Small intestine (tissue), 7 donors: ENCODE data around the gene POU1F1. TPM values are rescaled to one million over a fixed set of nuclear protein-coding genes. Genes with fewer than 3 reads are reported as not detected.
"Not testable (repeated sequence)": the region's sequence is repeated elsewhere in the genome, so short reads cannot be mapped to it uniquely, and the experiment has no call there.

Source experiments
- DNase-seq, 2 donors: peaks; one replicate each; pipeline versions ENCODE4 v3.0.0 to v3.0.0-alpha.2; 2013
- FAIRE-seq: peaks from 2 replicates; lab custom pipeline; 2012; peaks lifted over from hg19 to GRCh38; lab: Jason Lieb, UNC
- H3K27ac ChIP-seq, 3 donors: one replicate each; pipeline ENCODE4 v1.5.1; 2013; ENCODE audit warnings: low read length in 2 of 3, mild to moderate bottlenecking in 2 of 3, control low read depth in 1 of 3, inconsistent platforms in 1 of 3, low read depth in 1 of 3, moderate library complexity in 1 of 3
- H3K27me3 ChIP-seq, 3 donors: one replicate each; pipeline ENCODE4 v1.6.1; 2013; ENCODE audit warnings: low read length in 3 of 3, inconsistent platforms in 1 of 3; ENCODE audit not compliant: control insufficient read depth in 3 of 3, insufficient read depth in 3 of 3
- H3K36me3 ChIP-seq, 3 donors: one replicate each; pipeline ENCODE4 v1.6.1; 2013; ENCODE audit warnings: low read length in 3 of 3, inconsistent platforms in 1 of 3, low read depth in 1 of 3, mild to moderate bottlenecking in 1 of 3, moderate library complexity in 1 of 3; ENCODE audit not compliant: control insufficient read depth in 3 of 3, insufficient read depth in 2 of 3
- H3K4me1 ChIP-seq, 3 donors: one replicate each; pipeline ENCODE4 v1.6.1; 2013; ENCODE audit warnings: low read length in 2 of 3, inconsistent platforms in 1 of 3, low read depth in 1 of 3, mild to moderate bottlenecking in 1 of 3, moderate library complexity in 1 of 3; ENCODE audit not compliant: control insufficient read depth in 3 of 3, insufficient read depth in 2 of 3
- H3K4me3 ChIP-seq, 3 donors: one replicate each; pipeline ENCODE4 v1.5.1; 2013; ENCODE audit warnings: low read length in 3 of 3, control low read depth in 1 of 3, inconsistent platforms in 1 of 3, low read depth in 1 of 3, mild to moderate bottlenecking in 1 of 3, moderate library complexity in 1 of 3
- H3K9me3 ChIP-seq, 2 donors: one replicate each; pipeline ENCODE4 v1.6.1; 2013; ENCODE audit warnings: low read depth in 1 of 2, low read length in 1 of 2; ENCODE audit not compliant: control insufficient read depth in 2 of 2, insufficient read depth in 1 of 2
- WGBS, 3 donors: extraction: QIAGEN DNeasy Blood & Tissue Kit; methylation state at CpG; one replicate each; pipeline ENCODE4 v1.1.7; 2013; 5-methylcytosine and 5-hydroxymethylcytosine counted together
- polyA plus RNA-seq, 4 donors: library from polyadenylated mRNA; stranded (reverse) in 3 of 4; unstranded in 1 of 4; fragments of 200-250 nt in 3 of 4; fragments of 120-200 nt in 1 of 4; gene quantifications; one replicate each; pipeline versions ENCODE4 v1.2.1 to v1.2.3, GENCODE V29; 2013
- donor health status: healthy with polysubstance abuse.
- donor health status: control.
- donor health status: control.
- donor health status: Bipolar disorder and iron deficiency.
- donor health status: healthy.

Gene POU1F1
- polyA plus RNA-seq, 4 donors = 0.03 TPM; not detected in 3

DNA sequence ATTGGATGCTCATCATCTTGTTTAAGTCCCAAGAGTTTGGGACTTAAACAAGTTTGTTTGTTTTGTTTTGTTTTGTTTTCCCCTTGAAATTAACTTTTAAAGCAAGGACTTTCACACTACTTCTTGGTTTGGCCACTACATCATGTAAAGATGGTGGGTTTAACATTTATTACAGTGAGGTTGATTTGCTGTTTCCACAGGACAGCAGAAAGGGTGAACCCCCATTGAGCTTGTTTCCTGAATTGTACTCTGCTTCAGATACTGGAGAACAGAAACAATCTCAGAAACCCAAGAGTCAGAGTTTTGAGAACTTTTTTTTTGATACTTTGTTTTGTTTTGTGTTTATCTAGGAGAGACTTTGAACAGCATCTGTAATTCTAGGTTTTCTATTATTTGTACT lies 6.7 kb downstream of the POU1F1 start:
- Histone ChIP-seq H3K36me3 (no peaks in the 10 kb centered on the region), H3K27ac (no peak overlapping the region), H3K4me1 (no peaks in the 10 kb centered on the region), H3K9me3 (no peaks in the 10 kb centered on the region), H3K27me3 (no peaks in the 10 kb centered on the region), H3K4me3 (no peak overlapping the region)
- FAIRE-seq = no peak
- no peak for DNase-seq

DNA sequence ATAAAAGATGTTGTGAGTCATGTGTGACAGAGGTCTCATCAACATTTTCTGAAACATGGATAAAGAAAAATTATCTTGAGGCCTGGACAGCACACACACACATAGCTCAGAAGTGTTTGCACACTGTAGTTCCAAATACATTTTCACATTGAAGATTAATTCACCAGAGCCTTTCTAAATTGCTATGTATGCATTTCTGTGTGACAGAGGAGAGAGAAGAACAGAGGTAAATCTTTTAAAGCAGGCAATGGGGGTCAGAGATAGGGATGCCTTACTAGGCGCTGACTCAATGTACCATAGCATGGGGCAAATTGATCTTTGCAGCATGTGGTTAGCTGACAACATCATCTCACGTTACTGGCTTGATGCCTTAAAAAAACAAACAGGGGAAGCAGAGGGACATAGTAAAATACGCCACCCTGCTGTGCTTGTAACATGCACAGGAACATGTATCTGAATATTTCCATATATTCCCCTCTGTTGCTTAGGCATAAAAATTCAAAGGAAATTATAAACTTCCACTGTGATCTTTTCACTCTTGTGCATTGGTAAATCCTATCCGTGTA lies 7.7 kb downstream of the POU1F1 start:
- Histone ChIP-seq H3K4me1 (no peaks in the 10 kb centered on the region), H3K36me3 (no peaks in the 10 kb centered on the region), H3K9me3 (no peaks in the 10 kb centered on the region), H3K4me3 (no peak overlapping the region), H3K27me3 (no peaks in the 10 kb centered on the region), H3K27ac (no peak overlapping the region)
- DNase-seq = no peak
- FAIRE-seq = no peak
- 72 to 98% (median 79%) methylated on average over 4 of the region's 4 CpGs for WGBS, 3 donors

DNA sequence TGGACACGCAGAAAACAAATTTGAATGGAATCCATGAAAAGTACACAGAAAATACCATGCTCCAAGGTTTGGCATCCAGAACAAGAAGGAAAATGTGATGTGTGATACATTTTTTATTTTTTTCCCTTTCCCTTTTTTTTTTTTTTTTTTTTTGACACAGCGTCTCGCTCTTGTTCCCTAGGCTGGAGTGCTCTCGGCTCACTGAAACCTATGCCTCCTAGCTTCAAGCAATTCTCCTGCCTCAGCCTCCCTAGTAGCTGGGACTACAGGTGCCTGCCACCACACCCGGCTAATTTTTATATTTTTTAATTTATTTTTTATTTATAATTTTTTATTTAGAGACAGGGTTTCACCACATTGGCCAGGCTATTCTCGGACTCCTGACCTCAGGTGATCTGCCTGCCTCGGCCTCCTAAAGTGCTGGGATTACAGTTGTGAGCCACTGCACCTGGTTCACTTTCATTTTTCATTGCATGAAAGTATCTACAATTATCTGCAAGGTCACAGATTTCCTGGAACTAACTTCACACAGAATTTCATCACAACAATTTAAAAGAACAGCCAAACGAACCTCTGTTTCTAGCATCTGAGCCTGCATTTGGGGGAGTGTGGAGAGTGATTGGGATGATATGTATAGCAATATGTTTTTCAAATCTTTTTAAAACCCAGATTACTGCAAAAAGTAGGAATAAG lies 8.3 kb downstream of the POU1F1 start:
- Histone ChIP-seq H3K27me3 (no peaks in the 10 kb centered on the region), H3K4me3 (no peak overlapping the region), H3K9me3 (no peaks in the 10 kb centered on the region), H3K4me1 (no peaks in the 10 kb centered on the region), H3K27ac (no peak overlapping the region), H3K36me3 (no peaks in the 10 kb centered on the region)
- FAIRE-seq = no peak
- DNase-seq = no peak
- WGBS, 3 donors = 59 to 75% (median 65%) methylated on average over 8 of the region's 8 CpGs

DNA sequence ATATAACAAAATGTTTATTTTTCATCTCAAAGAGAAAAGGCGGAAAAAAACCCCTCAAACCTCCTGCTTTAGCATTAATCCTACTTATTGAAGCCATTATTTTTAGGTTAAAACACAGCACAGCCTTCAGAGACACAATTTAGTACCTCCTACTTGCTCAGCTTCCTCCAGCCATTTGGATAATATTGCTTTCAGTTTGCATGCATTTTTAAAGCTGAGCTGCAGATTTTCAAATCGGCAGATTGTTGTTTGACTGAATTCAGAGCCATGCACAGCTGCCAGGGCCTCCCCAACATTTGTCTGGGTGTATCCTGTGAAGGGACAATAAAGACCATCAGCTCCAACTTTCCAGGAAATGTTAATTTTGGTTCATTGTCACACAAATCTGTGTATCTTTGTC lies 14.5 kb downstream of the POU1F1 start:
- Histone ChIP-seq H3K27me3 (no peaks in the 10 kb centered on the region), H3K4me1 (no peaks in the 10 kb centered on the region), H3K36me3 (no peaks in the 10 kb centered on the region), H3K9me3 (no peaks in the 10 kb centered on the region), H3K4me3 (no peak overlapping the region), H3K27ac (no peak overlapping the region)
- DNase-seq = peak in 1 of 2 donors; percentile 6
- WGBS, 3 donors = 60 to 72% (median 61%) methylated on average over 2 of the region's 2 CpGs
- FAIRE-seq = no peak

DNA sequence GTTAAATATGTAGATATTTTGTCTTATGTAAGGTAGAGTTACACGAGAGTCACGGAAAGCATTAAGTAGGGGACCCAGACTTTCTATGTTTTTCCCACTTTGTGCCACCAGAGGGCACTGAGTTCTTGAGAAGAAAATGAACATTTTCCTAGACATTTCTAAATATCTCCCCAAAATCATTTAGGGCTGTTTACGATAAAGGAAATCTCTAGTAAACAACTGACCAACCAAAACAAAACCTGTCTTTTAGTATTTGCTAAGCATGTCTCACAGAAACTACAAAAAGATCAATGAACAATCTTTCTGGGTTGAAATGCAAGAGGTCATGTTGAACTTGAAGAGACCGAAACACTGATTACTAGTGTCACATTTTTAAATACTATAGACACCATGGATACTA lies 16.1 kb downstream of the POU1F1 start:
- no peak for FAIRE-seq
- peak; percentile 47 to 49 for DNase-seq
- 38 to 50% (median 40%) methylated on average over 4 of the region's 4 CpGs for WGBS, 3 donors
- Histone ChIP-seq H3K27ac (no peak overlapping the region), H3K9me3 (no peaks in the 10 kb centered on the region), H3K27me3 (no peaks in the 10 kb centered on the region), H3K4me3 (no peak overlapping the region), H3K4me1 (no peaks in the 10 kb centered on the region), H3K36me3 (no peaks in the 10 kb centered on the region)

DNA sequence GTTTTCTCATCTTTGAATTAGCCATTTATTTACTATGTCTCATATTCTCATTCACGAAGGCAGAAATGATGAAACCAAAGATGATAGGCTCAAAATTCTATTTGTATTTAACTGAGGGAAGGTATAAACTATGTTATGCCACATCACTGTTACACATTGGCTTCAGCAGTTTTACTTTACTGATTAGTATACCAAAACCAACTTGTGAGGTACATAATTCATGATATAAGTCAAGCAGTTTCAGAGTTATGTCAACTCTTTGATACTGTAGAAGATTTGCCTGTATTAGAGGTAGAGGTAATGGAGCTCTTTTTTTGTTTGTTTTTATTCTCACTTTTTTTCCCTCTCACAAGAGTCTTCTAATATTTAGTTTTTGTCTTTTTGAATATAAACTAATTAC lies 26.4 kb downstream of the POU1F1 start:
- WGBS, 3 donors = 95 to 100% (median 100%) methylated on average over 1 of the region's 1 CpG
- peak; percentile 39 for FAIRE-seq
- Histone ChIP-seq H3K36me3 (peaks cover 2 to 7% (median 6%) of the 10 kb centered on the region in 3 donors), H3K27ac (no peak overlapping the region), H3K4me1 (no peaks in the 10 kb centered on the region), H3K27me3 (no peaks in the 10 kb centered on the region), H3K4me3 (no peak overlapping the region), H3K9me3 (no peaks in the 10 kb centered on the region)
- no peak for DNase-seq

DNA sequence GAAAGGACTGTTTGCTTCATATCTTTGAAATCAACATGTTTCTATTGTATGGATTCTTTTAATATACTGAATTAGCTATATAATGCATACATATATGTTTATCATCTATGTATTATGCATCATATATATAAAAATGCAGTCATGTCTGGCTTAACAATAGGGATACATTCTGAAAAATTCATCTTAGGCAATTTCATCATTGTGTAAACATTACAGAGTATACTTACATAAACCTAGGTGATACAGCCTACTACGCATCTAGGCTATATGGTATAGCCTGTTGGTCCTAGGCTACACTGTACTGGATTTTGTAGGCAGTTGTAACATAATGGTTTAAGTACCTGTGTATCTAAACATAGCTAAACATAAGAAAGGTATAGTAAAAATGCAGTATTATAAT lies 27.6 kb downstream of the POU1F1 start:
- DNase-seq (no peak), FAIRE-seq (no peak)
- 94 to 100% (median 100%) methylated on average over 1 of the region's 1 CpG for WGBS, 3 donors
- Histone ChIP-seq H3K27me3 (no peaks in the 10 kb centered on the region), H3K27ac (no peak overlapping the region), H3K9me3 (no peaks in the 10 kb centered on the region), H3K4me3 (no peak overlapping the region), H3K36me3 (peaks cover 2 to 7% (median 6%) of the 10 kb centered on the region in 3 donors), H3K4me1 (no peaks in the 10 kb centered on the region)

DNA sequence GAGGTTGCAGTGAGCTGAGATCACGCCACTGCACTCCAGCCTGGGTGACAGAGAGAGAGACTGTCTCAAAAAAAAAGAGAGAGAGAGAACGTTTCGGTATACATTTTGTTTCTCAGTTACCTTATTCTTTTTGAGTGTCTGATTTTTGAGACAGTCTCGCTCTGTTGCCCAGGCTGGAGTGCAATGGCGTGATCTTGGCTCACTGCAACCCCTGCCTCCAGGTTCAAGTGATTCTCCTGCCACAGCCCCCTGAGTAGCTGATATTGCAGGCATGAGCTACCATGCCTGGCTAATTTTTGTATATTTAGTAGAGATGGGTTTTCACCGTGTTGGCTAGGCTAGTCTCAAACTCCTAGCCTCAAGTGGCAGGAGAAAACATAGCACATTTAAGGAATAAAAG lies 28.2 kb downstream of the POU1F1 start:
- H3K36me3 ChIP-seq, DNase-seq, FAIRE-seq, H3K9me3 ChIP-seq, H3K4me1 ChIP-seq, H3K4me3 ChIP-seq, H3K27ac ChIP-seq, H3K27me3 ChIP-seq: not testable (repeated sequence)
- WGBS, 3 donors = 91 to 97% (median 96%) methylated on average over 6 of the region's 6 CpGs

DNA sequence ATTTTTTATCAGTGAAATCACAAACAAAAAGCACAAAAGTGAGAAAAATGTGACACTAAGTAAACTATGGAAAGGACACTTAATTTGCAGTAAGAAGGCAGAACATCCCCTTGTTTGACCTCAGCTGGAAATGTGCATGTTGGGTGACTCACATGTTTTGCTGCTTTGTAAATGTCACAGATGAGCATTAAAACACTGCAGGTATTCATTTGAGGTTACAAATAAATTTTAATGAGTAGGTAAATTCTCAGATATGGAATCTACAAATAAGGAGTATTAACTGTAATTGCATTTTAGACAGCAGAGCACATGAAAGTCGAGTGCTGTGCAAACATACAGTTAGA lies 29.0 kb downstream of the POU1F1 start:
- no peak for DNase-seq
- no peaks in the 10 kb centered on the region for H3K27me3 ChIP-seq
- WGBS, 3 donors = 41 to 77% (median 60%) methylated on average over 1 of the region's 1 CpG
- no peak overlapping the region for H3K27ac ChIP-seq
- peaks cover 0 to 2% (median 0%) of the 10 kb centered on the region in 3 donors for H3K4me1 ChIP-seq
- no peak overlapping the region for H3K4me3 ChIP-seq
- no peaks in the 10 kb centered on the region for H3K9me3 ChIP-seq
- peaks cover 0 to 7% (median 4%) of the 10 kb centered on the region in 3 donors for H3K36me3 ChIP-seq
- FAIRE-seq = no peak
